Mesendoderm (in vitro differentiated cells): ENCODE data around the gene ABHD6.

Experiments
- DNase-seq: peaks from one replicate; pipeline ENCODE4 v3.0.0; 2013
- H2AK5ac ChIP-seq: 2 replicates; pipeline ENCODE4 v1.6.1; 2013; ENCODE audit warnings: low read length, inconsistent platforms
- H2BK120ac ChIP-seq: 2 replicates; pipeline ENCODE4 v1.6.1; 2013; ENCODE audit warnings: low read depth, mild to moderate bottlenecking, low read length, moderate library complexity, mixed read lengths
- H2BK15ac ChIP-seq: replicated peaks from 2 replicates; pipeline ENCODE4 v1.6.1; 2013; ENCODE audit warnings: low read depth, mild to moderate bottlenecking, moderate library complexity
- H2BK5ac ChIP-seq: 2 replicates; pipeline ENCODE4 v1.6.1; 2013; ENCODE audit warnings: low read length, inconsistent platforms
- H3K18ac ChIP-seq: 2 replicates; pipeline ENCODE4 v1.6.1; 2013; ENCODE audit warnings: mild to moderate bottlenecking, low read length, mixed read lengths
- H3K23ac ChIP-seq: one replicate; pipeline ENCODE4 v1.6.1; 2013; ENCODE audit warnings: low read length
- H3K27ac ChIP-seq: 2 replicates; pipeline ENCODE4 v1.5.1; 2013; ENCODE audit warnings: low read depth, mild to moderate bottlenecking, inconsistent platforms, low read length, moderate library complexity
- H3K27me3 ChIP-seq: 2 replicates; pipeline ENCODE4 v1.6.1; 2013; ENCODE audit warnings: low read length, control low read depth, mild to moderate bottlenecking, inconsistent platforms; ENCODE audit not compliant: insufficient read depth, poor library complexity
- H3K36me3 ChIP-seq: 2 replicates; pipeline ENCODE4 v1.6.1; 2013; ENCODE audit warnings: low read length, inconsistent platforms; ENCODE audit not compliant: control insufficient read depth, insufficient read depth
- H3K4ac ChIP-seq: one replicate; pipeline ENCODE4 v1.6.1; 2013; ENCODE audit warnings: low read depth, mild to moderate bottlenecking, low read length, moderate library complexity
- H3K4me1 ChIP-seq: 2 replicates; pipeline ENCODE4 v1.6.1; 2013; ENCODE audit warnings: low read depth, low read length, inconsistent platforms; ENCODE audit not compliant: control insufficient read depth
- H3K4me2 ChIP-seq: 2 replicates; pipeline ENCODE4 v1.6.1; 2013; ENCODE audit warnings: low read length
- H3K4me3 ChIP-seq: 2 replicates; pipeline ENCODE4 v1.5.1; 2013; ENCODE audit warnings: mild to moderate bottlenecking, low read length
- H3K56ac ChIP-seq: one replicate; pipeline ENCODE4 v1.6.1; 2013; ENCODE audit warnings: low read length
- H3K79me1 ChIP-seq: 2 replicates; pipeline ENCODE4 v1.6.1; 2013; ENCODE audit warnings: low read length, inconsistent platforms
- H3K79me2 ChIP-seq: 2 replicates; pipeline ENCODE4 v1.6.1; 2013; ENCODE audit warnings: mild to moderate bottlenecking, low read length; ENCODE audit not compliant: control insufficient read depth, insufficient read depth
- H3K9ac ChIP-seq: 2 replicates; pipeline ENCODE4 v1.6.1; 2013; ENCODE audit warnings: low read length, inconsistent platforms
- H4K5ac ChIP-seq: one replicate; pipeline ENCODE4 v1.6.1; 2013; ENCODE audit warnings: low read length
- H4K8ac ChIP-seq: one replicate; pipeline ENCODE4 v1.6.1; 2013; ENCODE audit warnings: low read depth, mild to moderate bottlenecking, control low read depth, low read length, moderate library complexity
- WGBS: extraction: QIAGEN DNeasy Blood & Tissue Kit; methylation state at CpG from one replicate; pipeline ENCODE4 v1.1.7; 2013; ENCODE audit warnings: low lambda C conversion rate, missing lambda C conversion rate; ENCODE audit not compliant: insufficient coverage; ENCODE audit errors: extremely low coverage; 5-methylcytosine and 5-hydroxymethylcytosine counted together

ABHD6 gene

DNA sequence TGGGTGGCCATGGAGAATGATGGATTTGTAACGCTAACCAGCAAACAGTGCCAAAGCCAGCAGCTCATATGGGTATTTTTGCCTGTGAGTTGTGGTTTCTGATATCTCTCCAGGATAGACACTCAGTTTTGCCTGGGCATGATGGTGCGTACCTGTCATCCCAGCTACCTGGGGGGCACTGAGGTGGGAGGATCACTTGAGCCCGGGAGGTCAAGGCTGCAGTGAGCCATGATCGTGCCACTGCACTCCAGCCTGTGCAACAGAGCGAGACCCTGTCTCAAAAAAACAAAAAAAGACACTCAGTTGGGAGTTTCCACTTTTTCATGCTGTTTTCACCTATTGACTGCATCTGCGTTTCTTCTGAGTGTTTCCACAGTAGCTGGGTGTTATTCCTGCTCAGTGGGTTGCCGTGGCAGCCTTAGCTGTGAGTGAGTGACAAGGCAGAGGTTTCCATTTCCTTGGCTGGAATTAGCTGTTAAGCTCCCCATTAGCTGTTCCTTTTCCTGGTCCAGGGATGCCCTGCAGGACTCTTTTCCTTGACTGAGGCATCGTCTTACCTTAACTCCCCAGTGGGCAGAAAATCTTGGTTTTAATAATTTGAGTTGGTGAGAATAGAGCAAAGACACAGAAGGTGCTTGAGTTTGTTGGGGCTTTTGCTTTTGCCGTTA is 54.2 kb downstream of the ABHD6 start:
- H2AK5ac ChIP-seq = no peak overlapping the region
- H2BK15ac ChIP-seq = no peak overlapping the region
- no peak overlapping the region for H3K4me2 ChIP-seq
- no peak overlapping the region for H3K4me3 ChIP-seq
- H3K27ac ChIP-seq = no peak overlapping the region
- no peak overlapping the region for H2BK120ac ChIP-seq
- H3K56ac ChIP-seq = no peak overlapping the region
- H3K18ac ChIP-seq = no peak overlapping the region
- H2BK5ac ChIP-seq = no peak overlapping the region
- H4K5ac ChIP-seq = no peak overlapping the region
- H3K79me1 ChIP-seq = no peaks in the 10 kb centered on the region
- H4K8ac ChIP-seq = no peak overlapping the region
- H3K23ac ChIP-seq = no peak overlapping the region
- H3K36me3 ChIP-seq = no peaks in the 10 kb centered on the region
- H3K4ac ChIP-seq = no peak overlapping the region
- no peak overlapping the region for H3K9ac ChIP-seq
- H3K27me3 ChIP-seq = no peaks in the 10 kb centered on the region
- no peak for DNase-seq
- H3K4me1 ChIP-seq = no peaks in the 10 kb centered on the region
- WGBS = no CpG with 5 or more reads among the region's 9 CpGs
- no peaks in the 10 kb centered on the region for H3K79me2 ChIP-seq

DNA sequence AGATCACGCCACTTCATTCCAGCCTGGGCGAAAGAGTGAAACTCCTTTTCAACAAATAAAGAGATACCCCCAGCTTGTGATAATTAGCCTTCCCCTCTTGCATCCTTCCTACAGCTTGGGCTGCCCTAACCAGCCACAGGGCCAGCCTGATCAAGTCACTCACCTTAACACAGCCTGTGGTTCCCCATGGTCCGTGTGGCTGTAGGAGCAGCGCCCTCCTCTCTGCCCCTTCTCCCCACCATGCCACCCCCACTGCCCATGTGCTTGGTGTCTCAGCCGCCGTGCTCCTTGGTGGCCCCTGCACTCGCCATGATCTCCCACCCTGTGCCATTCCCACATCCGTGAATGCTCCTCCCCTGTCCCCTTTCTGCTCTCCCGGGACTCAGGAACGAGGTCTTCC is 55.3 kb downstream of the ABHD6 start:
- H3K4me2 ChIP-seq = no peak overlapping the region
- no CpG with 5 or more reads among the region's 10 CpGs for WGBS
- no peaks in the 10 kb centered on the region for H3K4me1 ChIP-seq
- no peak overlapping the region for H4K8ac ChIP-seq
- H4K5ac ChIP-seq = no peak overlapping the region
- H3K27me3 ChIP-seq = no peaks in the 10 kb centered on the region
- no peak overlapping the region for H3K4me3 ChIP-seq
- no peak overlapping the region for H3K23ac ChIP-seq
- no peak overlapping the region for H2AK5ac ChIP-seq
- no peaks in the 10 kb centered on the region for H3K79me2 ChIP-seq
- H3K4ac ChIP-seq = no peak overlapping the region
- H3K36me3 ChIP-seq = no peaks in the 10 kb centered on the region
- no peak overlapping the region for H2BK15ac ChIP-seq
- H2BK120ac ChIP-seq = no peak overlapping the region
- H3K9ac ChIP-seq = no peak overlapping the region
- H3K79me1 ChIP-seq = no peaks in the 10 kb centered on the region
- no peak overlapping the region for H2BK5ac ChIP-seq
- H3K18ac ChIP-seq = no peak overlapping the region
- no peak for DNase-seq
- no peak overlapping the region for H3K27ac ChIP-seq
- H3K56ac ChIP-seq = no peak overlapping the region

DNA sequence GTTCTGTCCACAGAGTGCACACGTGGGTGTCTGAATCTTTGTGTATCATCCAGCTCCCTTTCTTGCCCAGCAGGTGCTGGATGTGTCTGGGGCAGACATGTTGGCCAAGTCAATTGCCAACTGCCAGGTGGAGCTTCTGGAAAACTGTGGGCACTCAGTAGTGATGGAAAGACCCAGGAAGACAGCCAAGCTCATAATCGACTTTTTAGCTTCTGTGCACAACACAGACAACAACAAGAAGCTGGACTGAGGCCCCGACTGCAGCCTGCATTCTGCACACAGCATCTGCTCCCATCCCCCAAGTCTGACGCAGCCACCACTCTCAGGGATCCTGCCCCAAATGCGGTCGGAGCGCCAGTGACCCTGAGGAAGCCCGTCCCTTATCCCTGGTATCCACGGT is 55.9 kb downstream of the ABHD6 start:
- Histone ChIP-seq H3K23ac (no peak overlapping the region), H2BK15ac (no peak overlapping the region), H3K4me2 (no peak overlapping the region), H3K36me3 (no peaks in the 10 kb centered on the region), H3K18ac (no peak overlapping the region), H4K5ac (no peak overlapping the region), H3K79me2 (no peaks in the 10 kb centered on the region), H2BK5ac (no peak overlapping the region), H3K4me1 (no peaks in the 10 kb centered on the region), H3K9ac (no peak overlapping the region), H3K4ac (no peak overlapping the region), H3K27me3 (no peaks in the 10 kb centered on the region), H3K79me1 (no peaks in the 10 kb centered on the region), H2BK120ac (no peak overlapping the region), H3K27ac (no peak overlapping the region), H4K8ac (no peak overlapping the region), H2AK5ac (no peak overlapping the region), H3K56ac (no peak overlapping the region), H3K4me3 (no peak overlapping the region)
- no CpG with 5 or more reads among the region's 9 CpGs for WGBS
- no peak for DNase-seq

DNA sequence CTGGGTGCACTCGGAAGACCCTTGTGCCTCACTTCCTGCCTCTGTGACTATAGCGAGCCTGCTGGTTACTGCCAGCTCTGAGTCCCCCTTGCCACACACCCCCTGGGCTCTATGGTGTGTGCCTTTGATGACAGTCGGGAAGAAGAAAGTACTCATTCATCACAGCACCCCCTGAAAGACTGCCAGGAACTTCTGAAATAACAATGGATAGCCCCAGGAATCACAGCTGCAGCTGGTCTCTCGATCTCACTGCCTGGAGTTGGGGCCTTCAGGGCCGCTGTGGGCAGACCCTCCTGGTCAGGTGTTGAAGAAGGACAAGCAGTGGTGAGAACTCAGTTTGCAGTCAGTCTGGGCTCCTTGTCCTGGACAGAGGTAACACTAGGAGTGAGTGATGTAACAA is 58.7 kb downstream of the ABHD6 start:
- Histone ChIP-seq H4K5ac (no peak overlapping the region), H3K4me3 (no peak overlapping the region), H2AK5ac (no peak overlapping the region), H3K9ac (no peak overlapping the region), H3K18ac (no peak overlapping the region), H2BK5ac (no peak overlapping the region), H3K4ac (no peak overlapping the region), H3K4me1 (no peaks in the 10 kb centered on the region), H3K36me3 (no peaks in the 10 kb centered on the region), H3K79me1 (no peaks in the 10 kb centered on the region), H3K56ac (no peak overlapping the region), H3K23ac (no peak overlapping the region), H3K27ac (no peak overlapping the region), H4K8ac (no peak overlapping the region), H3K79me2 (no peaks in the 10 kb centered on the region), H3K27me3 (no peaks in the 10 kb centered on the region), H3K4me2 (no peak overlapping the region), H2BK15ac (no peak overlapping the region), H2BK120ac (no peak overlapping the region)
- WGBS = no CpG with 5 or more reads among the region's 5 CpGs
- no peak for DNase-seq

DNA sequence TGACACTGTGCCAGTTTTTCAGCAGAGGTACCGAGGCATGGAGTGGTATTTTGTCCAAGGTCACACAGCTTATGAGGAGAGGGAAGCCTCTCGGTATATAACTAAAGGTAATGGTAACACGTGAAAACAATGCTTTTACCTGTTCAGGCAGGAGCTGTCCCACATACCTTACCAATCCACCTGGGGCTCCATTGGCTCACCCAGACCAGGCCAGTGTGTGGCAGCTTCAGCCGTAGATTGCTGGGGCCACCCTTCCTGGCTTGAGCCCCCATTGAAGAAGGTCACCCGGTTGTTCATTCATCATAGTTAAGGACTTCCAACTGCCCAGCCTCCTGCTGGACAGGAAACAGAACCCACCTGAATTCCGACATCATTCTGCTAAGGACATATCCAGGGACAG is 59.3 kb downstream of the ABHD6 start:
- Histone ChIP-seq H3K4me3 (no peak overlapping the region), H3K79me1 (no peaks in the 10 kb centered on the region), H2AK5ac (no peak overlapping the region), H3K9ac (no peak overlapping the region), H3K56ac (no peak overlapping the region), H3K36me3 (no peaks in the 10 kb centered on the region), H3K18ac (no peak overlapping the region), H2BK120ac (no peak overlapping the region), H3K23ac (no peak overlapping the region), H3K27ac (no peak overlapping the region), H3K27me3 (no peaks in the 10 kb centered on the region), H2BK5ac (no peak overlapping the region), H4K5ac (no peak overlapping the region), H4K8ac (no peak overlapping the region), H3K4ac (no peak overlapping the region), H3K4me1 (no peaks in the 10 kb centered on the region), H2BK15ac (no peak overlapping the region), H3K79me2 (no peaks in the 10 kb centered on the region), H3K4me2 (no peak overlapping the region)
- no peak for DNase-seq
- WGBS = no CpG with 5 or more reads among the region's 6 CpGs

DNA sequence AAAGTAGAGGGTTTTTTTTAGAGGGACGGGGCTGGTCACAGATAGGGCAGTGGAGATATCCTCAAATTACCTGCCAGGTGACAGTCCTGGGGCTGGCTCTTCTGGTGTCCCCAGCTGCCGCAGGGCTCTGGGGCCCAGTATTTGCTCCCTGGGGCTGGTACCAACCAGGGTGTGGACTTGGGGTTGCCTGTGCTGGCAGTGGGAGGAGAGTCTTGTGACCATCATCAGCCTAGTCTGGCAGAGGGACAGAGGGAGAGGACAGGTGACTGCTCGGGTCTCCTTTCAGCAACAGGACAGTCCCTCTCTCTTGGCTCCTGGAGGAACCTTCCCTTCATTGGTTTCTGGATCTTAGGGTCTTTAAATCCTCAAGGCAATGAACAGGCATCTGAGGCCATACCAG is 60.6 kb downstream of the ABHD6 start:
- H2BK120ac ChIP-seq = no peak overlapping the region
- H2BK5ac ChIP-seq = no peak overlapping the region
- WGBS = no CpG with 5 or more reads among the region's 3 CpGs
- no peaks in the 10 kb centered on the region for H3K27me3 ChIP-seq
- no peak overlapping the region for H2BK15ac ChIP-seq
- H3K4me2 ChIP-seq = no peak overlapping the region
- H4K8ac ChIP-seq = no peak overlapping the region
- no peak overlapping the region for H3K4me3 ChIP-seq
- no peak overlapping the region for H3K4ac ChIP-seq
- no peak overlapping the region for H3K9ac ChIP-seq
- H3K36me3 ChIP-seq = no peaks in the 10 kb centered on the region
- no peak overlapping the region for H2AK5ac ChIP-seq
- DNase-seq = no peak
- H3K23ac ChIP-seq = no peak overlapping the region
- H3K79me2 ChIP-seq = no peaks in the 10 kb centered on the region
- H3K79me1 ChIP-seq = no peaks in the 10 kb centered on the region
- H3K56ac ChIP-seq = no peak overlapping the region
- H3K27ac ChIP-seq = no peak overlapping the region
- no peak overlapping the region for H4K5ac ChIP-seq
- no peaks in the 10 kb centered on the region for H3K4me1 ChIP-seq
- no peak overlapping the region for H3K18ac ChIP-seq
